ENCODE results near the gene TEDC1.
A peak's percentile ranks its signal among the peaks of the same experiment; 100 is the strongest.

Gene TEDC1

GRCh38 chr14:105484997-105485393, 6.1 kb upstream of the TEDC1 start:
- no peak for DNase-seq (ENCODE audit: low read depth in 2 of 2)

GRCh38 chr14:105485739-105486162, 5.3 kb upstream of the TEDC1 start:
- no peak for DNase-seq (ENCODE audit: low read depth in 2 of 2)

- no peak for DNase-seq (ENCODE audit: low read depth in 2 of 2)
Observed at GRCh38 chr14:105486163-105486973, 4.7 kb upstream of the TEDC1 start, which contains the start of gene CRIP1. Gene CRIP1, plus strand, starts transcription at chr14:105486886. Its CDS starts 374 bp downstream, at chr14:105487260.

- no peak for DNase-seq (ENCODE audit: low read depth in 2 of 2)
Observed at GRCh38 chr14:105486974-105487448, 4.0 kb upstream of the TEDC1 start.

GRCh38 chr14:105487449-105487985, 3.5 kb upstream of the TEDC1 start:
- no peak for DNase-seq (ENCODE audit: low read depth in 2 of 2)

- DNase-seq (ENCODE audit: low read depth in 2 of 2) = no peak
Observed at GRCh38 chr14:105487986-105488777, 2.9 kb upstream of the TEDC1 start.

GRCh38 chr14:105488781-105489541, 2.1 kb upstream of the TEDC1 start:
- no peak for DNase-seq (ENCODE audit: low read depth in 2 of 2)

GRCh38 chr14:105489542-105490266, 1.3 kb upstream of the TEDC1 start:
- DNase-seq (ENCODE audit: low read depth in 2 of 2) = peak; percentile 52 to 54

- DNase-seq (ENCODE audit: low read depth in 2 of 2) = no peak
Observed at GRCh38 chr14:105490267-105490571, 827 bp upstream of the TEDC1 start.

- DNase-seq (ENCODE audit: low read depth in 2 of 2) = no peak
Observed at GRCh38 chr14:105491366-105491973, 424 bp downstream of the TEDC1 start.

GRCh38 chr14:105492031-105492970, 1.3 kb downstream of the TEDC1 start:
- DNase-seq (ENCODE audit: low read depth in 2 of 2) = no peak

- no peak for DNase-seq (ENCODE audit: low read depth in 2 of 2)
Observed at GRCh38 chr14:105492971-105493871, 2.2 kb downstream of the TEDC1 start.

GRCh38 chr14:105493921-105494605, 3.0 kb downstream of the TEDC1 start:
- DNase-seq (ENCODE audit: low read depth in 2 of 2) = no peak

- DNase-seq (ENCODE audit: low read depth in 2 of 2) = no peak
Observed at GRCh38 chr14:105494606-105494929, 3.5 kb downstream of the TEDC1 start.

GRCh38 chr14:105495101-105495989, 4.3 kb downstream of the TEDC1 start:
- no peak for DNase-seq (ENCODE audit: low read depth in 2 of 2)

GRCh38 chr14:105495990-105496830, 5.2 kb downstream of the TEDC1 start:
- no peak for DNase-seq (ENCODE audit: low read depth in 2 of 2)
